GM23338 (cell line): ENCODE data around the gene SCGB1D4. TPM values are rescaled to one million over a fixed set of nuclear protein-coding genes. Genes with fewer than 3 reads are reported as not detected.

Source experiments
- CREB1 ChIP-seq: fragments of 250-450 bp; sonication (Bioruptor Pico); IDR thresholded peaks from 2 replicates; pipeline ENCODE4 v1.5.0; 2020; ENCODE audit warnings: low read depth, mild to moderate bottlenecking, moderate library complexity
- CTCF ChIP-seq, 2 experiments: fragments of 200-600 bp in 1 of 2; sonication (generic) in 1 of 2; conservative IDR thresholded peaks; 2 replicates each; pipeline versions ENCODE4 v1.5.1 to v1.6.1; 2016 to 2017; ENCODE audit warnings: antibody characterized with exemption in 2 of 2, low read depth in 2 of 2, mild to moderate bottlenecking in 2 of 2, moderate library complexity in 1 of 2
- STAT1 ChIP-seq: IDR thresholded peaks from one replicate; pipeline ENCODE4 v1.6.1; 2016; ENCODE audit warnings: antibody characterized with exemption; ENCODE audit not compliant: unreplicated experiment
- ZNF331 ChIP-seq: fragments of 250-450 bp; sonication (Bioruptor Pico); IDR thresholded peaks from 2 replicates; pipeline ENCODE4 v1.5.0; 2020; ENCODE audit warnings: low read depth, mild to moderate bottlenecking, moderate library complexity
- polyA plus RNA-seq: library from polyadenylated mRNA; unstranded; fragments of >200 nt; fragmentation: Nextera tagmentation; extraction: Ambion mirVana; gene quantifications from 2 replicates; pipeline ENCODE4 v1.2.1, GENCODE V29; 2016
- total RNA-seq: library from RNA; depleted of rRNA; stranded (reverse); fragments of >200 nt; shearing (Covaris generic); gene quantifications from 2 replicates; pipeline ENCODE4 v1.2.3, GENCODE V29; 2014; rRNA removed
- TF ChIP-seq, protein P1 (sequence below): fragments of 250-450 bp; sonication (Bioruptor Pico); IDR thresholded peaks from 2 replicates; pipeline ENCODE4 v1.5.0; 2020; ENCODE audit warnings: mild to moderate bottlenecking, moderate library complexity

SCGB1D4 gene
- total and polyA plus RNA-seq, 2 experiments from 2014 or later, result not detected

- TF ChIP-seq, protein P1, sequence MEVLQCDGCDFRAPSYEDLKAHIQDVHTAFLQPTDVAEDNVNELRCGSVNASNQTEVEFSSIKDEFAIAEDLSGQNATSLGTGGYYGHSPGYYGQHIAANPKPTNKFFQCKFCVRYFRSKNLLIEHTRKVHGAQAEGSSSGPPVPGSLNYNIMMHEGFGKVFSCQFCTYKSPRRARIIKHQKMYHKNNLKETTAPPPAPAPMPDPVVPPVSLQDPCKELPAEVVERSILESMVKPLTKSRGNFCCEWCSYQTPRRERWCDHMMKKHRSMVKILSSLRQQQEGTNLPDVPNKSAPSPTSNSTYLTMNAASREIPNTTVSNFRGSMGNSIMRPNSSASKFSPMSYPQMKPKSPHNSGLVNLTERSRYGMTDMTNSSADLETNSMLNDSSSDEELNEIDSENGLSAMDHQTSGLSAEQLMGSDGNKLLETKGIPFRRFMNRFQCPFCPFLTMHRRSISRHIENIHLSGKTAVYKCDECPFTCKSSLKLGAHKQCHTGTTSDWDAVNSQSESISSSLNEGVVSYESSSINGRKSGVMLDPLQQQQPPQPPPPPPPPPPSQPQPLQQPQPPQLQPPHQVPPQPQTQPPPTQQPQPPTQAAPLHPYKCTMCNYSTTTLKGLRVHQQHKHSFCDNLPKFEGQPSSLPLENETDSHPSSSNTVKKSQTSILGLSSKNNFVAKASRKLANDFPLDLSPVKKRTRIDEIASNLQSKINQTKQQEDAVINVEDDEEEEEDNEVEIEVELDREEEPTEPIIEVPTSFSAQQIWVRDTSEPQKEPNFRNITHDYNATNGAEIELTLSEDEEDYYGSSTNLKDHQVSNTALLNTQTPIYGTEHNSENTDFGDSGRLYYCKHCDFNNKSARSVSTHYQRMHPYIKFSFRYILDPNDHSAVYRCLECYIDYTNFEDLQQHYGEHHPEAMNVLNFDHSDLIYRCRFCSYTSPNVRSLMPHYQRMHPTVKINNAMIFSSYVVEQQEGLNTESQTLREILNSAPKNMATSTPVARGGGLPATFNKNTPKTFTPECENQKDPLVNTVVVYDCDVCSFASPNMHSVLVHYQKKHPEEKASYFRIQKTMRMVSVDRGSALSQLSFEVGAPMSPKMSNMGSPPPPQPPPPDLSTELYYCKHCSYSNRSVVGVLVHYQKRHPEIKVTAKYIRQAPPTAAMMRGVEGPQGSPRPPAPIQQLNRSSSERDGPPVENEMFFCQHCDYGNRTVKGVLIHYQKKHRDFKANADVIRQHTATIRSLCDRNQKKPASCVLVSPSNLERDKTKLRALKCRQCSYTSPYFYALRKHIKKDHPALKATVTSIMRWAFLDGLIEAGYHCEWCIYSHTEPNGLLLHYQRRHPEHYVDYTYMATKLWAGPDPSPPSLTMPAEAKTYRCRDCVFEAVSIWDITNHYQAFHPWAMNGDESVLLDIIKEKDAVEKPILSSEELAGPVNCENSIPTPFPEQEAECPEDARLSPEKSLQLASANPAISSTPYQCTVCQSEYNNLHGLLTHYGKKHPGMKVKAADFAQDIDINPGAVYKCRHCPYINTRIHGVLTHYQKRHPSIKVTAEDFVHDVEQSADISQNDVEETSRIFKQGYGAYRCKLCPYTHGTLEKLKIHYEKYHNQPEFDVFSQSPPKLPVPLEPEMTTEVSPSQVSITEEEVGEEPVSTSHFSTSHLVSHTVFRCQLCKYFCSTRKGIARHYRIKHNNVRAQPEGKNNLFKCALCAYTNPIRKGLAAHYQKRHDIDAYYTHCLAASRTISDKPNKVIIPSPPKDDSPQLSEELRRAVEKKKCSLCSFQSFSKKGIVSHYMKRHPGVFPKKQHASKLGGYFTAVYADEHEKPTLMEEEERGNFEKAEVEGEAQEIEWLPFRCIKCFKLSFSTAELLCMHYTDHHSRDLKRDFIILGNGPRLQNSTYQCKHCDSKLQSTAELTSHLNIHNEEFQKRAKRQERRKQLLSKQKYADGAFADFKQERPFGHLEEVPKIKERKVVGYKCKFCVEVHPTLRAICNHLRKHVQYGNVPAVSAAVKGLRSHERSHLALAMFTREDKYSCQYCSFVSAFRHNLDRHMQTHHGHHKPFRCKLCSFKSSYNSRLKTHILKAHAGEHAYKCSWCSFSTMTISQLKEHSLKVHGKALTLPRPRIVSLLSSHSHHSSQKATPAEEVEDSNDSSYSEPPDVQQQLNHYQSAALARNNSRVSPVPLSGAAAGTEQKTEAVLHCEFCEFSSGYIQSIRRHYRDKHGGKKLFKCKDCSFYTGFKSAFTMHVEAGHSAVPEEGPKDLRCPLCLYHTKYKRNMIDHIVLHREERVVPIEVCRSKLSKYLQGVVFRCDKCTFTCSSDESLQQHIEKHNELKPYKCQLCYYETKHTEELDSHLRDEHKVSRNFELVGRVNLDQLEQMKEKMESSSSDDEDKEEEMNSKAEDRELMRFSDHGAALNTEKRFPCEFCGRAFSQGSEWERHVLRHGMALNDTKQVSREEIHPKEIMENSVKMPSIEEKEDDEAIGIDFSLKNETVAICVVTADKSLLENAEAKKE (CRISPR knock-in tag), result no peak
- TF ChIP-seq CREB1 (CRISPR knock-in tag), result no peak
- TF ChIP-seq ZNF331 (CRISPR knock-in tag), result no peak
- no peak for TF ChIP-seq CTCF (conservative IDR thresholded peaks at IDR 0.05; ENCODE audit: low read depth in 2 of 2)
- no peak for TF ChIP-seq STAT1
These were observed 47.2 kb downstream of the SCGB1D4 start (continued) for GRCh38 chr11:62251698-62252097.

Other genes starting within 250 kb of the SCGB1D4 start
- gene INCENP, start 175.1 kb downstream of the SCGB1D4 start, total RNA-seq, result 115 and 131 TPM in 2 replicates
- 35.6 and 41.3 TPM in 2 replicates for gene INCENP, start 175.1 kb downstream of the SCGB1D4 start, polyA plus RNA-seq
- gene SCGB1D1, start 108.9 kb downstream of the SCGB1D4 start, total RNA-seq, result not detected in 2 replicates
- not detected in 2 replicates for gene SCGB1D1, start 108.9 kb downstream of the SCGB1D4 start, polyA plus RNA-seq
- gene SCGB2A1, start 90.4 kb downstream of the SCGB1D4 start, total RNA-seq, result not detected in 2 replicates
- not detected in 2 replicates for gene SCGB2A1, start 90.4 kb downstream of the SCGB1D4 start, polyA plus RNA-seq
- not detected in 2 replicates for gene SCGB1D2, start 56.8 kb downstream of the SCGB1D4 start, total RNA-seq
- gene SCGB1D2, start 56.8 kb downstream of the SCGB1D4 start, polyA plus RNA-seq, result not detected in 2 replicates
- not detected in 2 replicates for gene SCGB2A2, start 28.9 kb downstream of the SCGB1D4 start, total RNA-seq
- gene SCGB2A2, start 28.9 kb downstream of the SCGB1D4 start, polyA plus RNA-seq, result not detected in 2 replicates
- 32.9 and 38.4 TPM in 2 replicates for gene ASRGL1, start 38.4 kb upstream of the SCGB1D4 start, total RNA-seq
- gene ASRGL1, start 38.4 kb upstream of the SCGB1D4 start, polyA plus RNA-seq, result 48.5 and 50.3 TPM in 2 replicates
- gene SCGB1A1, start 120.0 kb upstream of the SCGB1D4 start, total RNA-seq, result not detected in 2 replicates
- not detected in 2 replicates for gene SCGB1A1, start 120.0 kb upstream of the SCGB1D4 start, polyA plus RNA-seq
- gene AHNAK, start 247.7 kb upstream of the SCGB1D4 start, total RNA-seq, result 1.7 and 2.1 TPM in 2 replicates
- 0.91 and 1.1 TPM in 2 replicates for gene AHNAK, start 247.7 kb upstream of the SCGB1D4 start, polyA plus RNA-seq